Liver (tissue), 9 donors: ENCODE measurements around the gene CRACR2B. TPM values are rescaled to one million over a fixed set of nuclear protein-coding genes. Genes with fewer than 3 reads are reported as not detected.

Source experiments
- DNase-seq: peaks from one replicate; pipeline ENCODE4 v3.0.0-alpha.2; 2017; ENCODE audit warnings: low spot score
- H3K27ac ChIP-seq, 2 donors: one replicate each; pipeline ENCODE4 v1.7.0; 2013; ENCODE audit warnings: inconsistent platforms in 2 of 2, low read length in 2 of 2, control low read depth in 1 of 2, low read depth in 1 of 2, mild to moderate bottlenecking in 1 of 2
- H3K27me3 ChIP-seq, 4 donors: one replicate each; pipeline versions ENCODE4 v1.6.1 to v1.7.0; 2013; ENCODE audit warnings: low read length in 3 of 4, inconsistent platforms in 1 of 4, mild to moderate bottlenecking in 1 of 4, moderate library complexity in 1 of 4; ENCODE audit not compliant: control insufficient read depth in 4 of 4, insufficient read depth in 4 of 4
- H3K36me3 ChIP-seq, 4 donors: one replicate each; pipeline versions ENCODE4 v1.6.1 to v1.7.0; 2013; ENCODE audit warnings: low read length in 3 of 4, mild to moderate bottlenecking in 3 of 4, low read depth in 1 of 4, moderate library complexity in 1 of 4; ENCODE audit not compliant: control insufficient read depth in 4 of 4, insufficient read depth in 3 of 4
- H3K4me1 ChIP-seq, 4 donors: one replicate each; pipeline versions ENCODE4 v1.6.1 to v1.7.0; 2013; ENCODE audit warnings: low read length in 3 of 4, mild to moderate bottlenecking in 3 of 4, moderate library complexity in 1 of 4; ENCODE audit not compliant: control insufficient read depth in 4 of 4, insufficient read depth in 4 of 4
- H3K4me3 ChIP-seq, 3 donors: one replicate each; pipeline versions ENCODE4 v1.6.1 to v1.7.0; 2013; ENCODE audit warnings: low read length in 3 of 3, control low read depth in 1 of 3, low read depth in 1 of 3, mild to moderate bottlenecking in 1 of 3
- H3K9ac ChIP-seq, 2 donors: one replicate each; pipeline ENCODE4 v1.7.0; 2013; ENCODE audit warnings: low read length in 2 of 2, mild to moderate bottlenecking in 2 of 2, moderate library complexity in 2 of 2, control low read depth in 1 of 2, low read depth in 1 of 2
- H3K9me3 ChIP-seq, 4 donors: one replicate each; pipeline versions ENCODE4 v1.6.1 to v1.7.0; 2013; ENCODE audit warnings: low read length in 3 of 4; ENCODE audit not compliant: control insufficient read depth in 4 of 4
- FOXA1 ChIP-seq: IDR thresholded peaks from 2 replicates; pipeline ENCODE4 v1.6.1; 2016; ENCODE audit warnings: antibody characterized with exemption
- FOXA2 ChIP-seq: IDR thresholded peaks from 2 replicates; pipeline ENCODE4 v1.6.1; 2016; ENCODE audit warnings: antibody characterized with exemption
- HNF4G ChIP-seq: IDR thresholded peaks from 2 replicates; pipeline ENCODE4 v1.6.1; 2016; ENCODE audit warnings: antibody characterized with exemption
- JUND ChIP-seq, 2 donors: IDR thresholded peaks; 2 replicates each; pipeline ENCODE4 v1.6.1; 2016; ENCODE audit warnings: antibody characterized with exemption in 2 of 2
- RAD21 ChIP-seq, 2 donors: IDR thresholded peaks; 2 replicates each; pipeline ENCODE4 v1.6.1; 2016; ENCODE audit warnings: antibody characterized with exemption in 2 of 2, mild to moderate bottlenecking in 2 of 2
- SP1 ChIP-seq: IDR thresholded peaks from 2 replicates; pipeline ENCODE4 v1.6.1; 2018; ENCODE audit warnings: antibody characterized with exemption, mild to moderate bottlenecking
- TAF1 ChIP-seq: conservative IDR thresholded peaks from 2 replicates; pipeline ENCODE4 v1.6.1; 2016; ENCODE audit warnings: antibody characterized with exemption, mild to moderate bottlenecking
- YY1 ChIP-seq: IDR thresholded peaks from 2 replicates; pipeline ENCODE4 v1.6.1; 2016; ENCODE audit warnings: antibody characterized with exemption, mild to moderate bottlenecking
- WGBS: extraction: QIAGEN DNeasy Blood & Tissue Kit; methylation state at CpG from one replicate; pipeline ENCODE4 v1.1.7; 2013; 5-methylcytosine and 5-hydroxymethylcytosine counted together
- polyA plus RNA-seq, 2 donors: library from polyadenylated mRNA; stranded (reverse) in 1 of 2; unstranded in 1 of 2; fragments of 200-250 nt in 1 of 2; fragments of >200 nt in 1 of 2; fragmentation: Nextera tagmentation in 1 of 2; extraction: Ambion mirVana in 1 of 2; gene quantifications; one replicate each; pipeline versions ENCODE4 v1.2.1 to v1.2.3, GENCODE V29; 2013 to 2015
- total RNA-seq, 2 donors: library from RNA; depleted of rRNA; stranded (reverse); fragments of >200 nt; gene quantifications; one replicate each; pipeline ENCODE4 v1.2.3, GENCODE V29; 2014
- TF ChIP-seq, protein P1 (sequence below): IDR thresholded peaks from 2 replicates; pipeline ENCODE4 v1.6.1; 2016; ENCODE audit warnings: antibody characterized with exemption, mild to moderate bottlenecking
- TF ChIP-seq, protein P2 (sequence below): IDR thresholded peaks from 2 replicates; pipeline ENCODE4 v1.6.1; 2016; ENCODE audit warnings: antibody characterized with exemption
- TF ChIP-seq, protein P3 (sequence below): IDR thresholded peaks from 2 replicates; pipeline ENCODE4 v1.6.1; 2016; ENCODE audit warnings: antibody characterized with exemption
- donor health status: healthy.
- donor health status: healthy.
- donor health status: healthy.
- donor health status: healthy.
- donor health status: healthy.

Gene CRACR2B
- total and polyA plus RNA-seq, 4 donors: 0.14 to 2.9 (median 2.2) TPM

DNA sequence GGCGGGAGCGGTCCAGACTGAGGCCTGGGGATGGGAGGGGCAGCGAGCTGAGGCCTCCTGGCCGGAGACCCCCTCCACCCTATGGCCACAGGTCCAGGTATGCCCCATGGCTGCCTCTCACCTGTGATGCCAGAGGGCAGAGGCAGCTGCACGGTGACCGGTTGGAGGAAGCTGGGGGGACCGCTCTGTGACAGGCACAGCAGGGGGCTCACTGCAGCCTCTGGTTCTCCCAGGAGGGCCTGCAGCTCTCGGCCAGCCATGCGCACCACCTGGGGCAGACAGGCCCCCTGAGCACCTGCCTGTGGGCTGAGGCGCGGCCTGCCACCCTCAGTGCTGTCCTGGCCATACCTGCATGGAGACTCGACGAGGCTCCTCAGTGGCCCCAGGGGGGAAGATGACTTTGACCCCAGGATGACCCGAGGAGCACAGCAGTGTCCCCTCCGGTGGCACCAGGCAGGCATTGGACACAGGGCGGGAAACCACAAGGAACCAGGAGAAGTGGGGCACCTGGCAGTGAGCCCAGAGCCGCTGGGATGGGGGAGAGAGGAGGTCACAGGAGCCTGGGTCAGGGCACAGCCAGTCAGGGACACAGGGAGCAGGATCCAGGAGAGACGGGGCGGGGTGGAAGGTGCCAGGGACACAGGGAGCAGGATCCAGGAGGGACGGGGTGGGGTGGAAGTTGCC is 26.5 kb upstream of the CRACR2B start:
- Histone ChIP-seq H3K4me3 (no peak overlapping the region), H3K9me3 (no peaks in the 10 kb centered on the region), H3K4me1 (peaks cover 18 to 34% (median 26%) of the 10 kb centered on the region in 4 donors), H3K9ac (no peak overlapping the region), H3K27ac (no peak overlapping the region), H3K27me3 (no peaks in the 10 kb centered on the region), H3K36me3 (peaks cover 0 to 5% (median 1%) of the 10 kb centered on the region in 4 donors)
- 95% methylated on average over 20 of the region's 20 CpGs for WGBS
- TF ChIP-seq HNF4G (no peak), YY1 (no peak), TAF1 (no peak), RAD21 (IDR thresholded peaks at IDR 0.05) (no peak), FOXA1 (no peak), SP1 (no peak), JUND (IDR thresholded peaks at IDR 0.05) (no peak)
- TF ChIP-seq, protein P1, sequence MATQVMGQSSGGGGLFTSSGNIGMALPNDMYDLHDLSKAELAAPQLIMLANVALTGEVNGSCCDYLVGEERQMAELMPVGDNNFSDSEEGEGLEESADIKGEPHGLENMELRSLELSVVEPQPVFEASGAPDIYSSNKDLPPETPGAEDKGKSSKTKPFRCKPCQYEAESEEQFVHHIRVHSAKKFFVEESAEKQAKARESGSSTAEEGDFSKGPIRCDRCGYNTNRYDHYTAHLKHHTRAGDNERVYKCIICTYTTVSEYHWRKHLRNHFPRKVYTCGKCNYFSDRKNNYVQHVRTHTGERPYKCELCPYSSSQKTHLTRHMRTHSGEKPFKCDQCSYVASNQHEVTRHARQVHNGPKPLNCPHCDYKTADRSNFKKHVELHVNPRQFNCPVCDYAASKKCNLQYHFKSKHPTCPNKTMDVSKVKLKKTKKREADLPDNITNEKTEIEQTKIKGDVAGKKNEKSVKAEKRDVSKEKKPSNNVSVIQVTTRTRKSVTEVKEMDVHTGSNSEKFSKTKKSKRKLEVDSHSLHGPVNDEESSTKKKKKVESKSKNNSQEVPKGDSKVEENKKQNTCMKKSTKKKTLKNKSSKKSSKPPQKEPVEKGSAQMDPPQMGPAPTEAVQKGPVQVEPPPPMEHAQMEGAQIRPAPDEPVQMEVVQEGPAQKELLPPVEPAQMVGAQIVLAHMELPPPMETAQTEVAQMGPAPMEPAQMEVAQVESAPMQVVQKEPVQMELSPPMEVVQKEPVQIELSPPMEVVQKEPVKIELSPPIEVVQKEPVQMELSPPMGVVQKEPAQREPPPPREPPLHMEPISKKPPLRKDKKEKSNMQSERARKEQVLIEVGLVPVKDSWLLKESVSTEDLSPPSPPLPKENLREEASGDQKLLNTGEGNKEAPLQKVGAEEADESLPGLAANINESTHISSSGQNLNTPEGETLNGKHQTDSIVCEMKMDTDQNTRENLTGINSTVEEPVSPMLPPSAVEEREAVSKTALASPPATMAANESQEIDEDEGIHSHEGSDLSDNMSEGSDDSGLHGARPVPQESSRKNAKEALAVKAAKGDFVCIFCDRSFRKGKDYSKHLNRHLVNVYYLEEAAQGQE: no peak
- TF ChIP-seq, protein P2, sequence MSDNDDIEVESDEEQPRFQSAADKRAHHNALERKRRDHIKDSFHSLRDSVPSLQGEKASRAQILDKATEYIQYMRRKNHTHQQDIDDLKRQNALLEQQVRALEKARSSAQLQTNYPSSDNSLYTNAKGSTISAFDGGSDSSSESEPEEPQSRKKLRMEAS: no peak
- DNase-seq: no peak

DNA sequence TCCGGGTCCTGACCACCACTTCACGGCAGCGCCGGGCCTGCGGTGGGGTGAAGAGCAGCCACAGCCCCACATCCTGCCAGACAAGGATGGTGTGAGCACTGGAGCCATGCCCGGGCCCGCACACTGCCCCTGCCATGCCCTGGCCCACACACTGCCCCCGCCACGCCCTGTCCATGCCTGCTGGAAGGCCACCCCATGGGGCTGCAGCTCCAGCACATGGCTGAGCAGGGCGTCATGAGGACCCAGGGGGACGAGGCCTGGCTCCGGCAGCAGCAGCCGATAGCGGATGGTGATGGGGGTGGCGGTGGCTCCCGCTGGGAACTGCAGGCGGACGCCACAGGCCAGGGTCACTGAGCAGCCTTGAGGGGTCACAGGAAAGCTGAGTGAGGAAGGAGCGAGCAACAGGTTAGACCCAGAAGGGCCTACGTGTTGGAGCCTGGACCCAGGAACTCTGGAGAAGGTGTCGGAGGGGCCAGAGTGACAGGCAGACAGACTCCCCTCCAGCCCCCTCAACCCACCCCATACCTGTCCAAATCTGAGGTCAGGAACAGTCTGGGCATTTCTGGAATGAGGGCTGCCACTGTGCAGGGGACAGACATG is 25.6 kb upstream of the CRACR2B start:
- 98% methylated on average over 21 of the region's 21 CpGs for WGBS
- no peak overlapping the region for H3K9ac ChIP-seq
- H3K27ac ChIP-seq: no peak overlapping the region
- no peak overlapping the region for H3K4me3 ChIP-seq
- no peaks in the 10 kb centered on the region for H3K9me3 ChIP-seq
- peaks cover 13 to 26% (median 20%) of the 10 kb centered on the region in 4 donors for H3K4me1 ChIP-seq
- DNase-seq: no peak
- H3K36me3 ChIP-seq: peaks cover 0 to 5% (median 1%) of the 10 kb centered on the region in 4 donors
- TF ChIP-seq YY1: no peak
- TF ChIP-seq, protein P3, sequence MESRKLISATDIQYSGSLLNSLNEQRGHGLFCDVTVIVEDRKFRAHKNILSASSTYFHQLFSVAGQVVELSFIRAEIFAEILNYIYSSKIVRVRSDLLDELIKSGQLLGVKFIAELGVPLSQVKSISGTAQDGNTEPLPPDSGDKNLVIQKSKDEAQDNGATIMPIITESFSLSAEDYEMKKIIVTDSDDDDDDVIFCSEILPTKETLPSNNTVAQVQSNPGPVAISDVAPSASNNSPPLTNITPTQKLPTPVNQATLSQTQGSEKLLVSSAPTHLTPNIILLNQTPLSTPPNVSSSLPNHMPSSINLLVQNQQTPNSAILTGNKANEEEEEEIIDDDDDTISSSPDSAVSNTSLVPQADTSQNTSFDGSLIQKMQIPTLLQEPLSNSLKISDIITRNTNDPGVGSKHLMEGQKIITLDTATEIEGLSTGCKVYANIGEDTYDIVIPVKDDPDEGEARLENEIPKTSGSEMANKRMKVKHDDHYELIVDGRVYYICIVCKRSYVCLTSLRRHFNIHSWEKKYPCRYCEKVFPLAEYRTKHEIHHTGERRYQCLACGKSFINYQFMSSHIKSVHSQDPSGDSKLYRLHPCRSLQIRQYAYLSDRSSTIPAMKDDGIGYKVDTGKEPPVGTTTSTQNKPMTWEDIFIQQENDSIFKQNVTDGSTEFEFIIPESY: no peak
- TF ChIP-seq FOXA2: no peak
- TF ChIP-seq, protein P2: no peak
- H3K27me3 ChIP-seq: no peaks in the 10 kb centered on the region
